A549 (cell line): Measurements from ENCODE around the gene FTCD. TPM values are rescaled to one million over a fixed set of nuclear protein-coding genes. Genes with fewer than 3 reads are reported as not detected.

Experiments
- ATAC-seq, 2 experiments: fragments of 200-7000 bp in 1 of 2; fragments of >200 bp in 1 of 2; cut with Nextera tagmentation in 1 of 2; cut with Tn5 transposase in 1 of 2; 3 replicates each; pipeline versions ENCODE4 v1.8.0 to v1.9.1; 2018 to 2020; ENCODE audit warnings: mild to moderate bottlenecking in 1 of 2, moderate library complexity in 1 of 2
- CTCF ChIA-PET: fragments of 300-600 bp; sonication (Branson Sonifier 250); formaldehyde crosslinking; extraction: SDS; loops from one replicate; lab custom pipeline; 2021; ENCODE audit warnings: antibody characterized with exemption, inconsistent platforms; lab: Yijun Ruan, JAX
- POLR2A ChIA-PET: fragments of 350-600 bp; formaldehyde crosslinking; extraction: SDS; loops from one replicate; lab custom pipeline; 2021; ENCODE audit warnings: antibody characterized with exemption, inconsistent platforms; lab: Yijun Ruan, JAX
- DNase-seq, 2 experiments: peaks; one replicate each; pipeline versions ENCODE4 v3.0.0 to v3.0.0-alpha.2; 2011 to 2016; ENCODE audit warnings: low read depth in 1 of 2, low spot score in 1 of 2
- FAIRE-seq: peaks from 2 replicates; lab custom pipeline; 2011; peaks lifted over from hg19 to GRCh38; lab: Jason Lieb, UNC
- H3K27ac ChIP-seq, 2 experiments: fragments of >200 bp; sonication (Bioruptor Twin); formaldehyde crosslinking; 3 replicates each; pipeline ENCODE4 v1.5.1; 2016 to 2017
- H3K4me1 ChIP-seq: fragments of >200 bp; sonication (Bioruptor Twin); formaldehyde crosslinking; 3 replicates; pipeline ENCODE4 v1.6.1; 2016
- H3K4me2 ChIP-seq: fragments of >200 bp; sonication (Bioruptor Twin); formaldehyde crosslinking; 3 replicates; pipeline ENCODE4 v1.6.1; 2016
- H3K4me3 ChIP-seq: fragments of >200 bp; sonication (Bioruptor Twin); formaldehyde crosslinking; 3 replicates; pipeline ENCODE4 v1.5.1; 2016
- H3K9me3 ChIP-seq: fragments of >200 bp; sonication (Bioruptor Twin); formaldehyde crosslinking; 3 replicates; pipeline ENCODE4 v1.6.1; 2016
- BHLHE40 ChIP-seq: IDR thresholded peaks from 2 replicates; pipeline ENCODE4 v1.6.1; 2012; ENCODE audit warnings: low read depth, low read length, inconsistent platforms
- CBX8 ChIP-seq: fragments of 200-600 bp; sonication (generic); IDR thresholded peaks from 2 replicates; pipeline ENCODE4 v1.6.1; 2016
- EHF ChIP-seq: fragments of 250-450 bp; sonication (Bioruptor Pico); IDR thresholded peaks from 2 replicates; pipeline ENCODE4 v1.5.0; 2020; ENCODE audit warnings: mild to moderate bottlenecking
- ESRRA ChIP-seq: fragments of 150-350 bp; IDR thresholded peaks from 2 replicates; pipeline ENCODE4 v1.6.1; 2014; ENCODE audit warnings: mild to moderate bottlenecking, low read length, borderline replicate concordance
- FOSB ChIP-seq: fragments of 250-450 bp; sonication (Bioruptor Pico); IDR thresholded peaks from 2 replicates; pipeline ENCODE4 v1.5.0; 2020; ENCODE audit warnings: mild to moderate bottlenecking, moderate library complexity
- HDAC2 ChIP-seq: fragments of 200-600 bp; sonication (generic); IDR thresholded peaks from 2 replicates; pipeline ENCODE4 v1.6.1; 2016
- HOXB13 ChIP-seq: fragments of 250-450 bp; sonication (Bioruptor Pico); IDR thresholded peaks from 2 replicates; pipeline ENCODE4 v1.5.0; 2020; ENCODE audit warnings: low read depth, mild to moderate bottlenecking, moderate library complexity
- HOXB5 ChIP-seq: fragments of 250-450 bp; sonication (Bioruptor Pico); IDR thresholded peaks from 2 replicates; pipeline ENCODE4 v1.5.0; 2020; ENCODE audit warnings: mild to moderate bottlenecking, moderate library complexity
- JUNB ChIP-seq: fragments of >200 bp; sonication (Bioruptor Twin); formaldehyde crosslinking; IDR thresholded peaks from 2 replicates; pipeline ENCODE4 v1.6.1; 2016
- NFE2L2 ChIP-seq: fragments of 150-350 bp; conservative IDR thresholded peaks from 2 replicates; pipeline ENCODE4 v1.6.1; 2014; ENCODE audit warnings: low read length
- NPAS2 ChIP-seq: fragments of 250-450 bp; sonication (Bioruptor Pico); IDR thresholded peaks from 2 replicates; pipeline ENCODE4 v1.8.0; 2022; ENCODE audit warnings: mild to moderate bottlenecking, moderate library complexity, borderline replicate concordance
- PBX3 ChIP-seq: IDR thresholded peaks from 2 replicates; pipeline ENCODE4 v1.6.1; 2012
- PHF8 ChIP-seq: fragments of 200-600 bp; sonication (generic); IDR thresholded peaks from 2 replicates; pipeline ENCODE4 v1.6.1; 2016; ENCODE audit warnings: low read depth, mild to moderate bottlenecking, antibody characterized with exemption, moderate library complexity, borderline replicate concordance
- POLR2AphosphoS2 ChIP-seq: conservative IDR thresholded peaks from 2 replicates; pipeline ENCODE4 v1.6.1; 2012; ENCODE audit warnings: low read length, improper control_type of control experiment, inconsistent platforms
- RFX5 ChIP-seq: fragments of 450-650 bp; IDR thresholded peaks from 2 replicates; pipeline ENCODE4 v1.7.1; 2014; ENCODE audit warnings: antibody characterized with exemption, mild to moderate bottlenecking, moderate library complexity
- SREBF2 ChIP-seq: fragments of 450-650 bp; IDR thresholded peaks from 2 replicates; pipeline ENCODE4 v1.6.1; 2014; ENCODE audit warnings: mild to moderate bottlenecking, moderate library complexity
- TP53 ChIP-seq: fragments of 250-450 bp; sonication (Bioruptor Pico); IDR thresholded peaks from 2 replicates; pipeline ENCODE4 v1.5.0; 2021; ENCODE audit warnings: mild to moderate bottlenecking, moderate library complexity
- ZC3H11A ChIP-seq: fragments of 450-650 bp; IDR thresholded peaks from 2 replicates; pipeline ENCODE4 v1.6.1; 2014; ENCODE audit warnings: antibody characterized with exemption, mild to moderate bottlenecking
- ZFP36 ChIP-seq: fragments of 450-650 bp; IDR thresholded peaks from 2 replicates; pipeline ENCODE4 v1.6.1; 2014; ENCODE audit warnings: borderline replicate concordance; ENCODE audit not compliant: partially characterized antibody
- ZSCAN20 ChIP-seq: fragments of 250-450 bp; sonication (Bioruptor Pico); IDR thresholded peaks from 2 replicates; pipeline ENCODE4 v1.8.0; 2022; ENCODE audit warnings: mild to moderate bottlenecking, moderate library complexity
- WGBS: methylation state at CpG from one replicate; pipeline ENCODE4 v1.1.6; 2017; ENCODE audit errors: missing lambda C conversion rate; 5-methylcytosine and 5-hydroxymethylcytosine counted together
- polyA plus RNA-seq, 4 experiments: library from polyadenylated mRNA; depleted of rRNA in 3 of 4; stranded (reverse); fragments of >200 nt; fragmentation: RNase III in 1 of 4; extraction: RNeasy Plus Mini Kit Qiagen cat#74134 plus additional on column Dnase treatment in 1 of 4; gene quantifications; 2 replicates in 3 of 4; 3 replicates in 1 of 4; pipeline ENCODE4 v1.2.3, GENCODE V29; 2011 to 2017
- TF ChIP-seq, protein P1 (sequence below): fragments of >200 bp; sonication (Bioruptor Twin); formaldehyde crosslinking; IDR thresholded peaks from 2 replicates; pipeline ENCODE4 v1.6.1; 2016
- TF ChIP-seq, protein P2 (sequence below): fragments of >200 bp; sonication (Bioruptor Twin); formaldehyde crosslinking; IDR thresholded peaks from 3 replicates; pipeline ENCODE4 v1.6.1; 2016

Gene FTCD
- polyA plus RNA-seq, 2 of the 4 experiments (the other 2 are of a cell fraction), result not detected

- no peak overlapping the region for H3K27ac ChIP-seq
- CTCF ChIA-PET, result interaction anchor here (0.5 kb wide), 1 partner anchor 53 kb away, joined by 4 read pairs; no protein-coding TSS in a partner anchor
- H3K9me3 ChIP-seq, result no peaks in the 10 kb centered on the region
- ATAC-seq (no peak), FAIRE-seq (no peak), DNase-seq (no peak)
- TF ChIP-seq NFE2L2, result no peak
- no peak for TF ChIP-seq EHF
- TF ChIP-seq FOSB, result no peak
- TF ChIP-seq BHLHE40, result no peak
- no peak for TF ChIP-seq ZC3H11A
- TF ChIP-seq HOXB5, result no peak
- no peak for TF ChIP-seq HOXB13 (CRISPR knock-in tag)
- TF ChIP-seq CBX8, result no peak
- no peak for TF ChIP-seq JUNB
- TF ChIP-seq SREBF2, result no peak
- TF ChIP-seq, protein P1, sequence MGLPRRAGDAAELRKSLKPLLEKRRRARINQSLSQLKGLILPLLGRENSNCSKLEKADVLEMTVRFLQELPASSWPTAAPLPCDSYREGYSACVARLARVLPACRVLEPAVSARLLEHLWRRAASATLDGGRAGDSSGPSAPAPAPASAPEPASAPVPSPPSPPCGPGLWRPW, result no peak
- 78% methylated on average over 11 of the region's 14 CpGs for WGBS
- no peaks in the 10 kb centered on the region for H3K4me1 ChIP-seq
- no peak overlapping the region for H3K4me2 ChIP-seq
- no peak overlapping the region for H3K4me3 ChIP-seq
- POLR2A ChIA-PET, result no interaction called here
Observed at GRCh38 chr21:46094401-46095082, 60.8 kb downstream of the FTCD start.

DNA sequence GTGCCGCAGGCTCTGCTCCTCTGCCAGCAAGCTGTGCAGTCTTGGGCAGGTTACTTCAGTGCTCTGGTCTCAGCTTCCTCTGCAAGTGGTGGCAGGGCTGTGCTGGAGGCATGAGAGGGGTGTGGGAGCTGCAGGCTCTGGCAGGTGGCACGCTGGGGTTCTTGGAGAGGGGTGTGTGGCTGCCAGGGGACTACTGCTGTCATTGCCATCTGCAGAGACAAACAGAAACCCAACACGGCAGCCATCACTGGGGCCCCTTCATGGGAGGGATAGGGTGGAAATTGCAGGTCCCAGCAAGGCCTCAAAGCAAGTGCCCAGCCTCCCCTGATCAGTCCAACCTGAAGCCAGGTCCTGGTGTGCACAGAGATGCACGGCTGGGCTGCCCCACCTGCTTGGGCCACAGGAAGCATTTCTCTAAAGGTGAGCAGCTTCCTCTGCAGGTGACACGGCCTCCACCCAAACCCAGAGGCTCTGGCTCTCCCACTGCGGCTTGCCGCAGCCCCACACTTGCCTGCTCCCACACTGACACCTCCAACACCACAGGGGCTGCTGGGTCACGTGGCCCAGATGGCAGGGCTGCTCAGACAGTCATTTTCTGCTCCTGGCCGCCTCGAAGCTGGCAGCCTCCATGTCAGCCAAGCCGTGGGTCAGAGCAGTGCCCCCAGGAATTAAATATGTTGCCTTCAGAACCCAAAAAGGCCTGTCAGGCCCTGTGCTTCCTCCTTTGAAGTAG, 61.5 kb downstream of the FTCD start:
- ATAC-seq (no peak), FAIRE-seq (no peak), DNase-seq (no peak)
- H3K4me1 ChIP-seq, result no peaks in the 10 kb centered on the region
- ChIA-PET POLR2A (no interaction called here), CTCF (interaction anchor here (0.5 kb wide), 1 partner anchor 54 kb away, joined by 4 read pairs; no protein-coding TSS in a partner anchor)
- H3K4me3 ChIP-seq, result no peak overlapping the region
- TF ChIP-seq NPAS2 (CRISPR knock-in tag), result no peak
- TF ChIP-seq POLR2AphosphoS2, result no peak
- TF ChIP-seq, protein P2, sequence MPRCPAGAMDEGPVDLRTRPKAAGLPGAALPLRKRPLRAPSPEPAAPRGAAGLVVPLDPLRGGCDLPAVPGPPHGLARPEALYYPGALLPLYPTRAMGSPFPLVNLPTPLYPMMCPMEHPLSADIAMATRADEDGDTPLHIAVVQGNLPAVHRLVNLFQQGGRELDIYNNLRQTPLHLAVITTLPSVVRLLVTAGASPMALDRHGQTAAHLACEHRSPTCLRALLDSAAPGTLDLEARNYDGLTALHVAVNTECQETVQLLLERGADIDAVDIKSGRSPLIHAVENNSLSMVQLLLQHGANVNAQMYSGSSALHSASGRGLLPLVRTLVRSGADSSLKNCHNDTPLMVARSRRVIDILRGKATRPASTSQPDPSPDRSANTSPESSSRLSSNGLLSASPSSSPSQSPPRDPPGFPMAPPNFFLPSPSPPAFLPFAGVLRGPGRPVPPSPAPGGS, result no peak
- no peak for TF ChIP-seq TP53 (CRISPR knock-in tag)
- TF ChIP-seq ZC3H11A, result no peak
- no peak for TF ChIP-seq RFX5
- no peak for TF ChIP-seq HOXB5
- no peak for TF ChIP-seq ESRRA
- TF ChIP-seq PHF8, result no peak
- no peak for TF ChIP-seq ZFP36
- no peak for TF ChIP-seq PBX3
- TF ChIP-seq HDAC2, result no peak
- TF ChIP-seq ZSCAN20 (CRISPR knock-in tag), result no peak
- H3K9me3 ChIP-seq, result no peaks in the 10 kb centered on the region
- WGBS, result 50% methylated on average over 4 of the region's 11 CpGs
- H3K4me2 ChIP-seq, result no peak overlapping the region
- H3K27ac ChIP-seq, result no peak overlapping the region
